Heart left ventricle (tissue), 13 donors: ENCODE results near the gene ELAVL1.

Experiments
- CTCF ChIP-seq, 12 donors: fragments of 200-600 bp; sonication (generic) in 4 of 12; IDR thresholded peaks; one replicate each; pipeline versions ENCODE4 v1.5.0 to v1.8.0; 2018 to 2022; ENCODE audit warnings: antibody characterized with exemption in 12 of 12, mild to moderate bottlenecking in 5 of 12
- POLR2A ChIP-seq, 2 donors: fragments of 450-650 bp; IDR thresholded peaks; one replicate each; pipeline ENCODE4 v1.6.1; 2017; ENCODE audit warnings: antibody characterized with exemption in 2 of 2, mild to moderate bottlenecking in 2 of 2, moderate library complexity in 2 of 2
- donor health status: ischemic (EF 13 %, LVEDD 7.1; RV severe dilation, severe dysfunction).
- donor health status: DM: no; HTN: yes; CAD: no.
- donor health status: DM: no; HTN: no; CAD: no.
- donor health status: ischemic (EF 25% LVEDD 6.9; RV normal size, moderate dysfunction).
- donor health status: ischemic (EF 25% LVEDD 5.7; RV mildly dilated, moderate dysfunction).
- donor health status: ischemic (EF 35%, LVEDD 5.7; RV mildly dilated, moderate dysfunction).
- donor health status: nonischemic (EF 11% LVEDD 7.7; RV severe dilation, severe dysfunction).
- donor health status: DM: yes; HTN: yes; CAD: no.
- donor health status: PGD.
- donor health status: ischemic (EF 29% LVEDD 5.4; RV normal size, mild dysfunction).
- donor health status: nonischemic (EF 23%, LVEDD 6.1; RV moderate dilation, normal function).

- TF ChIP-seq CTCF (IDR thresholded peaks at IDR 0.05) (no peak), POLR2A (IDR thresholded peaks at IDR 0.05) (no peak)
These were observed 83.2 kb downstream of the ELAVL1 start for GRCh38 chr19:7921967-7922835.
